ENCODE measurements around the gene DTWD2. TPM values are rescaled to one million over a fixed set of nuclear protein-coding genes. Genes with fewer than 3 reads are reported as not detected.

Gene DTWD2, protein sequence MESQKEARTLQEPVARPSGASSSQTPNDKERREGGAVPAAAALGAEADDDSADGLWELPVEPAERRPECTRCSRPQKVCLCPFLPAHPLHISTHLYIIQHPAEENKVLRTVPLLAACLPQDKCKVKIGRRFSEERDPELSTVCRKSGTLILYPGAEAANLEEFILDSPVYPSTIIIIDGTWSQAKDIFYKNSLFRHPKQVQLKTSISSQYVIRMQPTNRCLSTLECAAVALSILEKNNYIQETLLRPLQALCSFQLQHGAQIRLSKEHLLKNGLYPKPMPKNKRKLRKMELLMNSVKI
- total RNA-seq, result 1 to 10 TPM; 2.8 to 7.1 (median 3.4) TPM

DNA sequence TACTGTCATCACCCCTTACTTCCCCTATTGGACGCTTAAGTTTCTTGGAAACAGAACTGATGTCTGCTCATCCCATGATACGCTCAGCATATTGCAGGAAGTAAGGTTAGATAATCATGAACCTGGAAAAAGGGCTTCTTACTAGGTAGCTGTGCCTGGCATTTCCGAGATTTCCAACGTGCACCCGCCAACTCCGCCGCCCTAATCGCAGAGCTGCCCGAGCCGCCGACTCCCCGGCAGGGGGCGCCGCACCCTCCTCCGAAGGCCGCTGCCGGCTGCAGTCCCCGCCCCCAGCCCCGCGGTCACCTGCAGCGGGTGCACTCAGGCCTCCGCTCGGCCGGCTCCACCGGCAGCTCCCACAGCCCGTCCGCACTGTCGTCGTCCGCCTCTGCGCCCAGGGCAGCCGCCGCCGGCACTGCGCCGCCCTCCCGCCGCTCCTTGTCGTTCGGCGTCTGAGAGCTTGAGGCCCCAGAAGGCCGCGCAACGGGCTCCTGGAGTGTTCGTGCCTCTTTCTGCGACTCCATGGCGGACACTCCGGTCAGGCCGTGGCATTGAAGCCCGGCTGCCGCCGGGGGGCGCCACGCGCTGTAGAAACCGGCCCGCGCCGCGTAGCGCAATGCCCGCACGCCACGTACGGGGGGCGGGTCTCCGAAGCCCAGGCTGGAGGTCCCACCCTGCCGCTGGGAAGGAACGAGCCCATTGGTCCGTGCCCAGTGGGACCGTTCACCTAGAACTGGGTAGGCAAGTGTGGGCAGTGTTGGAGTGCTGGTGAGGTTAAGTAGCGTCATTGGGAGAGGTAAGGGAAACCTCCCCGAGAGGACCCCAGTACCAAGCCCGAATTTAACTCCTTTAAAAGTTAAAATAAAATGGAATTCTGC is at the start of gene DTWD2:
DTWD2 (minus strand) TSS at position 560 of the 878 bp plus-strand sequence; CDS start at position 524, 36 bp downstream.
- DNase-seq (ENCODE audit: low spot score) (peak; percentile 72), ATAC-seq (ENCODE audit: low FRiP score) (peak; percentile 99)
- TF ChIP-seq, protein P1, sequence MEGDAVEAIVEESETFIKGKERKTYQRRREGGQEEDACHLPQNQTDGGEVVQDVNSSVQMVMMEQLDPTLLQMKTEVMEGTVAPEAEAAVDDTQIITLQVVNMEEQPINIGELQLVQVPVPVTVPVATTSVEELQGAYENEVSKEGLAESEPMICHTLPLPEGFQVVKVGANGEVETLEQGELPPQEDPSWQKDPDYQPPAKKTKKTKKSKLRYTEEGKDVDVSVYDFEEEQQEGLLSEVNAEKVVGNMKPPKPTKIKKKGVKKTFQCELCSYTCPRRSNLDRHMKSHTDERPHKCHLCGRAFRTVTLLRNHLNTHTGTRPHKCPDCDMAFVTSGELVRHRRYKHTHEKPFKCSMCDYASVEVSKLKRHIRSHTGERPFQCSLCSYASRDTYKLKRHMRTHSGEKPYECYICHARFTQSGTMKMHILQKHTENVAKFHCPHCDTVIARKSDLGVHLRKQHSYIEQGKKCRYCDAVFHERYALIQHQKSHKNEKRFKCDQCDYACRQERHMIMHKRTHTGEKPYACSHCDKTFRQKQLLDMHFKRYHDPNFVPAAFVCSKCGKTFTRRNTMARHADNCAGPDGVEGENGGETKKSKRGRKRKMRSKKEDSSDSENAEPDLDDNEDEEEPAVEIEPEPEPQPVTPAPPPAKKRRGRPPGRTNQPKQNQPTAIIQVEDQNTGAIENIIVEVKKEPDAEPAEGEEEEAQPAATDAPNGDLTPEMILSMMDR (IDR thresholded peaks at IDR 0.05), result peak in 2 of 3 donors; percentile 68 to 73

DNA sequence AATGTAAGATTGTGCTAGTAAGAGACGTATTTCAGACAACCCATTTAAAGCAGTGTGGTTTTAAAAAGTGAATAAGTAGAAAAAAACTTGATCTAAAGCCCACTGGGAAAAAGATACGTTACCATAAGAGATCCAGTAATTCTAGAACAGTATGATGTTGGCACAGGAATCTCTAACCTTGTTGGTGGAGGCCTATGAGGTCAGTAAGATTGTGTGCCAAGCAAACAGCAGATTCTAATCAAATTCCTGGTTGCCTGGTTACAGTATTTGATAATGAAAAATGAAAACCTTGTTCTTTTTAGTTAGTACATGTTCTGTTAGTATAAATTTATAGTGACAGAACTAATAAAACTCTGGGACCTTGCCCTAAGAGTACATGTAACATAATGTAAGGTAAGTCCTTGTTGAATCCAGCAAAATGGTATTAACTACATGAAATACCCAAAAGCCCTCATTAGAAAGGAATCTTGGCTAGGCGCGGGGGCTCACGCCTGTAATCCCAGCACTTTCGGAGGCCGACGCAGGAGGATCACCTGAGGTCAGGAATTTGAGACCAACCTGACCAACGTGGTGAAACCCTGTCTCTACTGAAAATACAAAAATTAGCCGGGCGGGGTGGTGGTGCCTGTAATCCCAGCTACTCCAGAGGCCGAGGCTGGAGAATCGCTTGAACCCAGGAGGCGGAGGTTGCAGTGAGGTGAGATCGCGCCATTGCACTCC is 49.3 kb upstream of the DTWD2 start:
- no peak for ATAC-seq (ENCODE audit: low FRiP score)
- TF ChIP-seq, protein P1 (IDR thresholded peaks at IDR 0.05), result no peak
- DNase-seq (ENCODE audit: low spot score), result no peak

DNA sequence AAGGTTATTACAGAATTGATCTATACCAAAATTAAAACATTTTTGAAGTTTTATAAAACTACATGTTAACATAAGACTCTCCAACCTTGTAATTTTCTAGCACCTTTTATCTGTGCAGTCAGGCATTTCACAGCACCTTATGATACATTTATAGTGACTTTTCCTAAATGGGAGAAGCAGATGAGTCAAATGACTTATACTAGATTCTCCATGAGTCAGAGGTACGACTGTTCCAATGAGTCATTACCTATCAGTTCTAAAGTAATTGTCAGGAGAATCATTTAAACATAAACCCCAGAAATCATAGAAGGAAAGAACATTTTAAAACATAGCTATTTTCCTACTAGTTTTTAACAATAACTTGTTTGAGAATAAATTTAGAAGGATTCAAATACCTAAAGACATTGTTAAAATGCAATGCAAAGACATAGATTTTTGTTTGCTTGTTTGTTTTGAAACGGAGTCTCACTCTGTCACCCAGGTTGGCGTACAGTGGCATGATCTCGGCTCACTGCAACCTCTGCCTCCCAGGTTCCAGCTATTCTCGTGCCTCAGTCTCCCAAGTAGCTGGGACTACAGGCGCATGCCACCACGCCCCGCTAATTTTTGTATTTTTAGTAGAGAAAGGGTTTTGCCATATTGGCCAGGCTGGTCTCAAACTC is 47.9 kb upstream of the DTWD2 start:
- TF ChIP-seq, protein P1 (IDR thresholded peaks at IDR 0.05), result no peak
- no peak for DNase-seq (ENCODE audit: low spot score)
- ATAC-seq (ENCODE audit: low FRiP score), result peak; percentile 88

DNA sequence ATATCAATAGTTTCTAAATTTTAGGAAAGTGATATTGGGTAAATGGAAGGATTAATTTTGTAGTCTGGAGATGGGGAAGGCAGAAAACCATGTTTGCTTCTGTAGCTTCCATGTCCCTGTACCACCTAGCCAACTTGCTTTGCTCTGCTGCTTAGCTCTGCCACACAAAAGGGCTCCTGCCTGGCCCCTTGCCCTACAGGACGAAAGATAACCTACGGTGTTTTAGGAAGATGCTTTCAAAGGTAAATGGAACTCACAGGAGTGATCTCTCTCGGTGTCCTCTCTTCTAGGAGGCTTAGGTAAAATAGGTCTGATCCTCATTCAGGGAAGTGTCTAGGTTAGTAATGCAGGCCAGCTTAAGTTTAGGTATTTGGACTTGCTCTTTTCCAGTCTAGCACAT is 44.8 kb upstream of the DTWD2 start:
- TF ChIP-seq, protein P1 (IDR thresholded peaks at IDR 0.05), result no peak
- no peak for ATAC-seq (ENCODE audit: low FRiP score)
- DNase-seq (ENCODE audit: low spot score), result no peak

DNA sequence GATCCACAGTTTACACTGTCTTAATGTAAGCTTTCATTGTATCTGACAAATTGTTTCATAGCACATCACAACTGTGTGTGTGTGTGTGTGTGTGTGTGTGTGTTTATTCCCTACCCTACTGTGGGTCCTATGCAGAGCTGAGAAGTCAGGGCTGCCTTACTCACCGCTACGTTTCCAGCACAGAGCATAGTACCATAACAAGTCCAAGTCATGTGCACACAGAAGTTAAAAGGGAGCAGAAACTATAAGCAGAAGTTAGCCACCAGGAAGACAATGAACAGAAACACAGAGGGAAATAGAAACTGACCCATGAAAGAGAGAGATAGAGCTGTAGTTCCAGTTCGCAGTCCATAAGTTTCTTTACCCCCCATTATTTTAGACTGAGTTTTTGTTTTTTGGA is 44.3 kb upstream of the DTWD2 start:
- ATAC-seq (ENCODE audit: low FRiP score) (no peak), DNase-seq (ENCODE audit: low spot score) (no peak)
- TF ChIP-seq, protein P1 (IDR thresholded peaks at IDR 0.05), result no peak

DNA sequence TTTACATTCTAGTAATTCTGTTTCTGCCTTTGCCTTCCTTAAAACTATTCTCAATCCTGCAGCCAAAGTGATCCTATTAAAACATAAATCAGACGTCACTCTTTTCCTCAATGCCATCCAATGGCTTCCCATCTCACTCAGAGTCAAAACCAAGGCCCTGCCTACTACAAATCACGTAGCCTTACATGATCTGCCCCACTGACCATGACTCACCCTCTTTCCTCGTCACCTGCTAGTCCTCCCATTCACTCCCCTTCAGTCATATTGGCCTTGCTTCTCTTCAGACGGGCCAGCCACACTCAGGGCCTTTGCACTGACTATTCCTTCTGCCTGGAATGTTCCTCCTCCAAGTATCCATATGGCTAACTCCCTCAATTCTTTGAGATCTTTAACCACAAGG is 43.6 kb upstream of the DTWD2 start:
- TF ChIP-seq, protein P1 (IDR thresholded peaks at IDR 0.05), result no peak
- no peak for ATAC-seq (ENCODE audit: low FRiP score)
- no peak for DNase-seq (ENCODE audit: low spot score)

Measured in omental fat pad (tissue), 4 donors.